ENCODE data around the gene ALOX15. TPM values are rescaled to one million over a fixed set of nuclear protein-coding genes. Genes with fewer than 3 reads are reported as not detected.

Gene ALOX15
- total and polyA plus RNA-seq, 7 donors: 0.28 to 0.81 (median 0.60) TPM; not detected in 2

GRCh38 chr17:4587803-4588202 lies 53.7 kb downstream of the ALOX15 start:
- Histone ChIP-seq H3K4me1 (peaks cover 0 to 17% (median 15%) of the 10 kb centered on the region in 4 donors), H3K4me3 (no peak overlapping the region), H3K27me3 (peaks cover 17 to 31% (median 24%) of the 10 kb centered on the region in 3 donors), H3K27ac (peak overlapping the region in 2 of 4 donors; percentile 6 to 38), H3K36me3 (no peaks in the 10 kb centered on the region), H3K9me3 (no peaks in the 10 kb centered on the region)
- no peak for DNase-seq
- intact Hi-C loops (cut with DNase I): no loop called here
- no peak for TF ChIP-seq EP300 (IDR thresholded peaks at IDR 0.05)
- WGBS, 2 donors: 78 to 89% methylated on average over 9 of the region's 9 CpGs

GRCh38 chr17:4587195-4587594 lies 54.3 kb downstream of the ALOX15 start:
- Histone ChIP-seq H3K27me3 (peaks cover 17 to 37% (median 30%) of the 10 kb centered on the region in 3 donors), H3K27ac (peak overlapping the region in 1 of 4 donors; percentile 38), H3K4me1 (peaks cover 0 to 17% (median 15%) of the 10 kb centered on the region in 4 donors), H3K9me3 (no peaks in the 10 kb centered on the region), H3K4me3 (no peak overlapping the region), H3K36me3 (no peaks in the 10 kb centered on the region)
- TF ChIP-seq CTCF (IDR thresholded peaks at IDR 0.05) (no peak), POLR2AphosphoS5 (IDR thresholded peaks at IDR 0.05) (no peak), POLR2A (IDR thresholded peaks at IDR 0.05) (no peak), EP300 (IDR thresholded peaks at IDR 0.05) (no peak)
- intact Hi-C loops (cut with DNase I): no loop called here
- DNase-seq: no peak
- 88 to 93% methylated on average over 7 of the region's 7 CpGs for WGBS, 2 donors

- peaks cover 17 to 45% (median 37%) of the 10 kb centered on the region in 3 donors for H3K27me3 ChIP-seq
- H3K36me3 ChIP-seq: no peaks in the 10 kb centered on the region
- H3K4me3 ChIP-seq: no peak overlapping the region
- peaks cover 0 to 17% (median 15%) of the 10 kb centered on the region in 4 donors for H3K4me1 ChIP-seq
- peak overlapping the region in 1 of 4 donors; percentile 73 for H3K27ac ChIP-seq
- TF ChIP-seq POLR2A (IDR thresholded peaks at IDR 0.05) (no peak), EP300 (IDR thresholded peaks at IDR 0.05) (no peak), CTCF (IDR thresholded peaks at IDR 0.05) (no peak), POLR2AphosphoS5 (IDR thresholded peaks at IDR 0.05) (no peak)
- peak; percentile 58 for DNase-seq
- H3K9me3 ChIP-seq: no peaks in the 10 kb centered on the region
- WGBS, 2 donors: 82 to 90% methylated on average over 9 of the region's 9 CpGs
- intact Hi-C loops (cut with DNase I): no loop called here
Observed at GRCh38 chr17:4586043-4586442, 55.4 kb downstream of the ALOX15 start.

- peaks cover 17 to 45% (median 37%) of the 10 kb centered on the region in 3 donors for H3K27me3 ChIP-seq
- H3K9me3 ChIP-seq: no peaks in the 10 kb centered on the region
- 36 to 70% methylated on average over 7 of the region's 7 CpGs for WGBS, 2 donors
- H3K36me3 ChIP-seq: no peaks in the 10 kb centered on the region
- TF ChIP-seq EP300 (IDR thresholded peaks at IDR 0.05): no peak
- no peak for TF ChIP-seq POLR2A (IDR thresholded peaks at IDR 0.05)
- TF ChIP-seq POLR2AphosphoS5 (IDR thresholded peaks at IDR 0.05): no peak
- TF ChIP-seq CTCF (IDR thresholded peaks at IDR 0.05): no peak
- peak overlapping the region in 1 of 4 donors; percentile 50 for H3K4me3 ChIP-seq
- peak overlapping the region in 1 of 4 donors; percentile 73 for H3K27ac ChIP-seq
- peaks cover 0 to 17% (median 15%) of the 10 kb centered on the region in 4 donors for H3K4me1 ChIP-seq
- DNase-seq: no peak
- intact Hi-C loops (cut with DNase I): no loop called here
Observed at GRCh38 chr17:4585638-4585994, 55.9 kb downstream of the ALOX15 start.

- DNase-seq: no peak
- no peaks in the 10 kb centered on the region for H3K9me3 ChIP-seq
- H3K27me3 ChIP-seq: peaks cover 17 to 45% (median 37%) of the 10 kb centered on the region in 3 donors
- H3K27ac ChIP-seq: peak overlapping the region in 1 of 4 donors; percentile 73
- H3K36me3 ChIP-seq: no peaks in the 10 kb centered on the region
- WGBS, 2 donors: 6 to 23% methylated on average over 57 of the region's 57 CpGs
- intact Hi-C loops (cut with DNase I): no loop called here
- H3K4me3 ChIP-seq: peak overlapping the region in 3 of 4 donors; percentile 27 to 50 (median 50)
- no peak for TF ChIP-seq EP300 (IDR thresholded peaks at IDR 0.05)
- no peak for TF ChIP-seq CTCF (IDR thresholded peaks at IDR 0.05)
- TF ChIP-seq POLR2AphosphoS5 (IDR thresholded peaks at IDR 0.05): no peak
- no peak for TF ChIP-seq POLR2A (IDR thresholded peaks at IDR 0.05)
- peaks cover 0 to 17% (median 15%) of the 10 kb centered on the region in 4 donors for H3K4me1 ChIP-seq
Observed at GRCh38 chr17:4584917-4585637, 56.4 kb downstream of the ALOX15 start.
